HG02759 (cell line): ENCODE data around the gene GRIK3.

Source experiments
- ATAC-seq: cut with Tn5 transposase; IDR thresholded peaks from one replicate; pipeline ENCODE4 v1.9.1; 2021; ENCODE audit warnings: mild to moderate bottlenecking, moderate library complexity; ENCODE audit not compliant: unreplicated experiment

The GRIK3 gene

DNA sequence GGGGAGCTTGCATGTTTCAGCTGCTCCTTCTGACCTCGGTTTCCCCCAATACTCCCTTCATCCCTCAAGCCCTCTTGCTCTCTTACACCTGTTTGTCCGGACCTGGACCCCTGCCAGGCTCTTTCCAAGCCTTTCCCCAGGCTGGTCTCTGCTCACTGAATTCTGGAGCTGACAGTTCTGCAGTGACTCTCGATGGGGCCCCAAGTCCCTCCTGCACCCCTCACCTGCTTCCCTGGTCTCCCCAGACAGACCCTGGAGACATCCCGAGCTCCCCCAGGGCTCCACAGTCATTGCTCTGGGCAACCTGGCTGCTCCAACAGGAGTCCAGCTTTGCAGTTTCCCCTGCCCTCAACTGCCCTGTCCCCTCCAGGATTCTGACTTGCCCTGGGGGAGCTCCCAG is 198.6 kb downstream of the GRIK3 start:
- ATAC-seq, result no peak

DNA sequence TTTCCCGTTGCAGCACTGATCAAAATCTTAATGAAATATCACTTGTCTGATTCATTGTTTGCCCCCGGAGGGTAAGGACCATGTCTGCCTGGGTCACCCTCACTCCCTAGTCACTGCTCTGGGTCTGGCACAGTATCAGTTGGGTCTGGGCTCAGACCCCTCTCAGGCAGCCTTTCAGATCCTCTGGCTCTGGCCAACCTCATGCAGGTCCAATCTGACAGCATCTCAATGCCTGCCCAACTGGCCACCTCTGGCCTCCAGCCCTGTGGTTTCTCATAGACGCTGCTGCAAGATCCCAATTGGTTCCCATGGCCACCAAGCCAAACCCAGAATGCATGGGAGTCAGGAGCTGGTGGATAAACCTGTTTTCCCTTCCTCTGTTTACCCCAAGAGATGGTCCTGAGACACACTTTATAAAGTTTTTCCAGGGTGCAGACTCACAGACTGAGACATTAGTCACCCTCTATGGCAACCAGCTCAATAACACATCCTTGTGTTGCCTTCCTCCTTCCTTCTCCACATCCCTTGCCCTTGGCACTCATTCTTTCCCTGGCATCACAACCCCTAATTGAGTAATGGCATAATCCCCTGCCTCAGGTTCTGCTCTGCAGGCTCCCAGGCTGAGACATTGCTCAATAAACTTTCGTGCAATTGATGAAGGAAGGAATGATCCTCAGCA is 199.2 kb downstream of the GRIK3 start:
- ATAC-seq, result no peak

DNA sequence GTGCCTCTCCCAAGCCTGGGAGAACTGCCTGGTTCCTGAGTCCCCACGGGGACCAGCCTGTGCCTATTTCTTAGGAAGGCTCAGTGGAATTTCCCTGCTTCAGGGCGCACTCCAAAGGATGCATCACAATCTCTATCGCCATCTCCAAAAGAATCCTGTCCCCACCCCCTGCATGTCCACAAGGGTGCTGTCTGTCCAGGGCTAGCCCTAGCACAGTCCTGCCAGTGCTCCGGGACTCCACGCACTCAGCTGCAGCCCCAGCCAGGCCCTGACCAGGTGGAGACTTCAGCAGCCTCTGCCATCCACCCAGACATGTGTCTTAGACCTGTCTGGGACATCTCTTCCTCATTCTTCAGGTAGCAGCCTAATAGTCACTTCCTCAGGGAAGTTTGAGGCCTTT is 199.7 kb downstream of the GRIK3 start:
- no peak for ATAC-seq

DNA sequence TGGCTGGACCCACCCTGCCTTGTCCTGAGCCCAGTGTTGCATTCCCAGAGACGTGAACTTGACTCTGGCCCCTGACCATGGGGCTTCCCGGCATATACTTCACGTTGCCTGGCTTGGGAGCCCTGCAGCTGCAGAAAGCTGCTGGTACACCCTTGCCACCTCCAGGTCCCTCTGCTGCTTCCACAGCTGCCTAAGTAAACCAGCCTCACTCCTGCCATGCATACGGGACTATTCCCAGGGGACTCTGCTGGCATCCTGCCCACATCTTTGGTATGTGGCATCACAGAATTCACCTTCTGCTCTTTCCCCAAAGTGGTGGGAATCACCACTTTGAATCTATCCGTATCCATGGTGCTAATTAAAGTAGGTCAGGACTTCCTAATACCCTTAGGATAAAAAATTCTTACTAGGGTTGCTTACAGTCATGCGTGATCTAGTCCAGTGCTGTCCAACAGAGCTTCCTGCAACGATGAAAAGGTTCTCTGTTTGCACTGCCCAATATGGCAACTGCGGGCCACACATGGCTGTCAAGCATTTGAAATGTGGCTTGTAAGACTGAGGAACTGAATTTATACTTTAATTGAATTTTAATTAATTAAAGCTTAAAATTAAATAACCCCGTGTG is 203.0 kb downstream of the GRIK3 start:
- no peak for ATAC-seq

DNA sequence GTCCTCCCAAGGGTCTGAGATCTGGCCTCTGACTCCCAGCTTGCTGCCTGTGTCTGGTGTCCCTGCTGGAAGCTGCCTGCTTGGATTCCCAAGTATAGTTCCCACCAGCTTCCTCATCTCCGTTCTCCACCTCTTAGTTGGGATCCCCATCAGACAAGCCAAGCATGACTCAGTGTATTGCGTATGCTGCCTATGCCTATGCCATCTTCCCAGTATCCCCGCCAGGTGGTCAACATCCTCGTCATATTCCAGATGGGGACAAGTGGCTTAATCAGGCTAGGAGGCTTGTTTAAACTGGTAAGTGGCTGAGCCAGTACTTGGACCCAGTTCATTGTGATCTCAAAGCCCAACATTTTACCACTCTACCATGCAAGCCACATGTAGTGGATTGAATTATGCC is 204.4 kb downstream of the GRIK3 start:
- ATAC-seq, result no peak

DNA sequence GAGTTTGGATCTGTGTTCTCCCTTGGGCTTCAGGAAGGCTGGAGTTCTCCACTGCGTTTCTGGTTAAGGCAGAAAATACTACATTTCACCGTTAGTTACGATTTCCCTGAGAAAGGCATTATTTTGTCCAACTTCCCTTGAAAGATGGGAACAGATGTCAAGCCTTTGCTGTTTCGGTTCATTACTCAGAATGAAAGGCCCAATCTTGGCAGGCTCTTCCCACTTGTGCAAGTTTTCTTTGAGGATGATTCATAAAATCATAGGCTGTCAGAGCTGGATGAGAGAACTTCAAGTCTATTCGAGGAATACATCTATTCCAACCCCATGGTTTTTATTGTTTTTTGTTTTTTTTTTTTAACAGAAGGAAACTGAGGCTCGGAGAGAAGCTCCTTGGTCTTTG is 205.2 kb downstream of the GRIK3 start:
- ATAC-seq, result no peak

DNA sequence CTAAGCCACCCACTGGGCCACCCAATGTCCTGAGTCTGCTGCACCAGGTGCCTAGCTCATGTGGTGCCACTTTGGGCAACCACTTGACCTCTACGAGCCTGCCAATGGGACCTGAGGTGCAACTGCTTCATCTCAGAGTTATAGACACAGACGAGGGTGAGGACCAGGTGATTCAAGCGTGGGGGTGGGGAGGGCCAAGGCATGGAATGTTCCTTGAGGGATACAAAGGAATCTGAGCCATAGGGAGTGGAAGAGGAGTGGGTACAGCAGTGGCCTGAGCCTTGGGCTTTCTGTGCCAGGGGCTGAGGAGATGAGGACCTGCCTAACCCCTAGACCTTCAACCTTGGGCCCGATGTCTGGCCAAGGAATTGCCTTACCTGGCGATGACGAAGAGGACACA is 209.1 kb downstream of the GRIK3 start:
- no peak for ATAC-seq

DNA sequence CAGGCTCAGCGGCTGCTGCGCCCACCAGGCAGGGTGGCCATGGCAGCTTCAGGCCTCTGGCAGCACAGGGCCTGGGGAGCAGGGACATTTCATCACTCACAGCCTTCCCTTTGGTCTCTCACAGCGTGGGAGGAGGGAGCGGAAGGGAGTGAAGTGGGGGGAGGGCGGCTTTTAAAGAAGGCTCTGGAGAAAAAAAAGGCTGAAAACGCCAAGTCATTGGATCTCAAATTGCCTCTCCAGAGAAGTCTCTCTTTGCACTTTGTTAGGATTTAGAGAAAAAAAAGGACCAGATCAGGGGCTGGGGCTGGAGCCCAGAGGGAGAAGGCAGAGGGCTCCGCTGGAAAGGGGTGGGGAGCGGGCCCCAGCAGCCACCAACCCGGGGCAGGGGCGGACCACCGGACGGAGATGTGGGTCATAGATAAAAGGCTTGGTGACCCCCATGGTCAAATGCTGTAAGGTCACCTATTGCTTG is 209.9 kb downstream of the GRIK3 start:
- ATAC-seq, result no peak

DNA sequence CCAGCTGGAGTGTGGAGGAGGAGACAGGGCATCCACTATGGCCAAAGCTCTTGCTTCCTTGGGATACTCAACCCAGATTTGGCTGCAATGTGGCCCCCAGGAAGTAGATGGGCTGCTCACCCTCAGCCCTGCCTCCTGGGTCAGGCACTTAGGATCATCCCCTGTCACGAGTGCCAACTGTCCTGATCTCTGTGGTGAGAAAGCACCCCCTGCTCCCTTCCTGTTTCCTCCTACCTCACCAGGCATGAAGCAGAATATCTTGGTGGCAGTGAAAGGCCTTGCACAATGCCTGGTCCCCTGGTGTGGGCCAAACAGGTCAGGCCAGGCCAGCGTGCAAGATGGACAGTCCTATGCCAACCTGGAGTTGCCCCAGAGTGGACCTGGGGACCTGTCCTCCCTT is 211.7 kb downstream of the GRIK3 start:
- ATAC-seq, result no peak

DNA sequence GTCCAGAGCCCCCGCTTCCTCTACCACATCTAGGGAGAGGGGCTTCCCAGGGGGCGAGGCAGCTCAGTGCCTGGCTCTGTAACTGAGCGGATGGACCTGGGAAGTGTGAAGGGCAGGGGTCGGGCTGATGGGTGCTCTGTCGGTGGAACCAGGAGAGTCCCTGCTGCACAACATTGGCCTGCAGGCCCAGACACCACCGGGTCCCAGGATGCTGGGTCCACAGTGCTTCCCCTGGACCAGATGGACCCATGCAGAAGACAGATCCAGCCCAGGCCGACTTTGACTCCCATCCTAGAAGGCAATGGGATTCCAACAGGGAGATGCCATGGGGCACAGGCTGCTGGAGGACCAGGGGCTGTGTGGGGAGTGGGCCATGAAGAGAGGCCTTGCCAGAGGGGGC is 212.9 kb downstream of the GRIK3 start:
- no peak for ATAC-seq

DNA sequence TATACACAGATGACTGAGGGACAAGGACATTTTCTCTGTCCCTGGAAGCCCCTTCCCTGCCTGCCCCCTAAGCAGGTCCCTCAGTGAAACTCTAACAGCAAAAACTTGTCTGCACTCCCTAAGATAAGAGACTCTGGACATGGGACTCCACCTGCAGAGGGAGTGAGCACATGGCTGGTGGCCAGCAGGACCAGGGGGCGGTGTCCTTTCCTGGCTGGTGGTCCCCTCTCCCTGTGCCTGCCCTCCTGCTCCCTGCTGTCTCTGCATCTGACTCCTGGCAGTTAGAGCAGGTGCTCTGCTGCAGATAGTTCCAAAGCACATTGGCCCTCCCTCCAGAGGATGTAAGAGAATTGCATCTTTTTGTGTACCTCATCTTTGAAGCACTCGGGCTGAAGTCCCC is 215.5 kb downstream of the GRIK3 start:
- ATAC-seq, result no peak

DNA sequence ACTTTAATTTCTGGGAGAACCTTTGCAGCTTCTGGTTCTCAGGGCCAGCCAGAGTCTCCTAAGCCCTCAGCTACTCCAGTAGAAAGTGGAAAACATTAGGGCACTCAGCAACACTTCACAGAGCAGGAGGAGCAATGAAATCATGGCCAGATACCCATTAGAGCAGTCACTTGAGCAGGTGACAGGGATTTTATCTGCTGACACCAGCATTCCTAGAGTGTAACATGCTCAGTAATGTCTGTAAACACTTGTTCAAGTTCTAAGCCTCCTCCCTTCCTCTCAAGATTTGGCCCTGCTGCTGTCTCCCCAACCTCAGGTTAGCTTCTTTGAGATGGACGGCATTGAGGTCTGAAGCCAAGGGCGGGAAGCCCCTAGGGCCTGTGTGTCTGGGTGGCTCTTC is 218.0 kb downstream of the GRIK3 start:
- ATAC-seq, result no peak

DNA sequence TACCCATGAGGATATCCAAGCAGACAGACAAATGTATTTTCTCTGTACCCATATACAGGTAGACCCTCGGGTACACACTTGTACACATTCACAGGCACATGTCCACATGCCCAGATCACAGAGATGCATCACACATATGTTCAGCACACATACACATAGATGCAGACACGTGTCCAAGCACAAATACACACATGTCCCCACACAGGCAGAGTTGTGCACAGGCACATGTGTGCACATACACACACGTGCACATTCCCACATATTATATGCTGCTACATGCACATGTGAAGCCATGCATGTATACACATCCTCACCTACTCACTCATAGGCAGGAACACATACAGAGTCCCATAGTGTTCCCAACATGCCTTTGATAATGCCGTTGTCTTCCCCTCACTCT is 219.5 kb downstream of the GRIK3 start:
- ATAC-seq, result no peak

DNA sequence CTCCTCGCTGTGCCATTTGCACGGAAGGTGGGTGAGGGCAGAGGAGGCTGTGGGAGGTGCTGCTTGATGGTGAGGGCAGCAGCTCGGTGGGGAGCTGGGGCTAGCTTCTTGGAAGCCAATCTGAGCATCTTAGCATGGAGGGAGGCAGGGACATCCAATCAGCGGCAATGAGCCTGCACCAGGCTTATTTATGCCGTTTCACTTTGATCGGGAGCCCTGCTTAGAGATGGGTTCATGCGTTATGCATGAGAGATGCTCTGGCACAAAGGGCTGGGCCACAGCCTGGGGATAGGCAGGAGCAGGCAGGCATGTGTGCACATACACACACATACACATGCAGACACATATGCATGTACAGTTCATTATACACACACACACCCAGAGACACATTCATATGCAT is 220.2 kb downstream of the GRIK3 start:
- no peak for ATAC-seq

DNA sequence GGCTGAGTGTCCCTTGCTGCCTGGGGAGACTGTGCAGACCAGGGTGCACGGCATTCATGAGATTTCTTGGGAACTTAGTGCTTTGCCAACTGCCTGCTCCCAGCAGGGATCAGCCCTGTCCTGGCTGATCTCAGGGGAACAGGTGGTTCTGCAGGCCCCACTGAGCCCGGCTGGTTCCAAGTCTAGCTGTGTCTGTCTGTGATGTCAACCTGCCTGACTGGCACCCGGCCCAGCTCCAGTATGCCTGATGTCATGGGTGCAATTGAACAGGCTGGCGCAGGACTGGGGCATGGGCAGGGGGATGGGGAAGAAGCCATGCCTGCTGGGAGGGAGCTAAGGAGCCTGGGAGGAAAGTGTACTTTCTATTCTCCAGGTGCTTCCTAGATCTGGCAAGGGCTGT is 227.1 kb downstream of the GRIK3 start:
- no peak for ATAC-seq

DNA sequence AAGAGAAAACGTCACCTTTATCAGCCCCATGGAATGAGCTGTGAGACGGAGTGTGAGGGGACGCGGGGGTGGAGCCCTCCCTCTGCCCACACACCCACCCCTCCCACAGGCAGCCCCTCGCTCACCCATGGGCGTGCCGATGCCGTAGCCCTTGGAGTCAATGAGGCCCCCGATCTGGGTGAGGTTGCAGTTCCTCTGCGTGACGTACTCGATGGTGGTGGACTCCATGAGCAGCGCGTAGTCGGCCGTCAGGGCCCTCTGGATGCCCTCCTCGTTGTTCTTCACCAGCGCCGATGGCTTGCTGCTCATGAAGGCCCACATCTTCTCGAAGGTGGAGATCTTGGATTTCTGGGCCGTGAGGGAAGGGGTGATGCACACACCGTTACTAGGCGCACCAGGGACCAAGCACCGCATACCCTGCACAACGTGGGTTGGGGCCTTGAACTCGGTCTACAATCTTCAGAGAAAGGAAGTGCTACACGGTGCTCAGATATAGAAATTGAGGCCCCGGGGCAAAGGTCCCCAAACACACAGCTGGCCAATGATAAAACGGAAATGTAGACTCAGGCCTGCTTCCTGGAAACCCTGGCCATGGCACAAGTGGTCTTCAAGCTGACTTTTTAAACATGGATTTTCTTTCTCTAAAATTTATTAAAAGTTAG is 228.2 kb downstream of the GRIK3 start:
- no peak for ATAC-seq

DNA sequence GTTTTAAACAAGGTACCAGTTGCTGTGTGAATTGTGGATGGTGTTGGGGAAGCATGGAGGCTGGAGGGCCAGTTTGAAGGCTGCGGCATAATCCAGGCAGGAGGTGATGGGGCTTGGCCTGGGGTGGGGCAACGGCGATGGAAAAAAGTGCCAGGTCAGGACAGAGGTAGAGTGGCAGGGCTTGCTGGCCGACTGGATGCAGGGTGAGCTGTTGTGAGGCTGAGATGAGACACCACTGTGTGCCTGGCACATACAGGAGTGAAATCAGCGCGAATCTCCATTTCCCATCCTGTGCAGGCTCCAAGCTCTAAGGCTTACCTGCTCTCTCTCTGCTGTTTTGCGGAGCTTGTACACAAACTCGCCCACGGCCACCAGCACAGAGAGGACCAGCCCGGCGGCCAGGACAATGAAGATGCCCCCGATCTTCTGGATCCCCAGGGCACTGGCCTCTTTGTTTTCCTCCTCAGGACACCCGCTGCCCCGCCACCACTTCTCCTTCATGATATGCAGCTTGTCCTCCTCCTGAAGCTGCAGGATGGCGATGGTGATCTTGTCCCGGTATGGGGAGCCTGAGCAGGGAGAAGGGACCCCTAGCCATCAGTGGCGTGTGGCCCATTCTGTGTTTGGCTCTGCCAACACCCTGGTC is 229.5 kb downstream of the GRIK3 start:
- no peak for ATAC-seq

DNA sequence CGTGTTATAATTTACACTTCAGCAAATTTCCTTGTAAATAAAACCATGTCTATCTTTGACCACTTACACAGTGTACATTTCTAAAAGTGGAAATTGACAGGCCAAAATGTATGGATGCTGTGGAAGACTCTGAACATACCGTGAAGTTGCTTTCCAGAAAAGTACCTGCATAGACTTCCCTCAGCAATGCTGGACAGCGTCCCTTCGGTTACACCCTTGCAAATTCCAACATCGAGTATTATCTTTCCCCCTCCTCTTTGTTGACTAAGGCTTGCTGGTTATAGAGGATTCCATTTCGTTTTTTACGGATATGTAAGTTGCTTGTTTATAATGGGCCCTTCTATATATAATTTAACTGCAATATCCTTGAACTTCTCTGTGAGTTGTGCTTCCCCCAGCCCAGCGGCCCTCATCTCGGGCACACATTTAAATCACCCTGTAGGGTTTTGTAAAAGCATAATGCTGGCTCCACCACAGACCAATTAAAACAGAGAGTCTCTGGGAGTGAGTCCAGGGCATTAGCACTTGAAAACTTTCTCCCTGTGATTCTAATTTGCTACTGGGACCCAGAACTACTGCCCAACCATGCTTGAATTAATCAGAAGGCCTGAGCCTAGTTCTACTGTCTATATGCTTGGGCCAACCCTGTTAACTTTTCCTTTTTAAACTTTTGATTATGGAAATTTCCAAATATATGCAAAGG is 230.3 kb downstream of the GRIK3 start:
- no peak for ATAC-seq

DNA sequence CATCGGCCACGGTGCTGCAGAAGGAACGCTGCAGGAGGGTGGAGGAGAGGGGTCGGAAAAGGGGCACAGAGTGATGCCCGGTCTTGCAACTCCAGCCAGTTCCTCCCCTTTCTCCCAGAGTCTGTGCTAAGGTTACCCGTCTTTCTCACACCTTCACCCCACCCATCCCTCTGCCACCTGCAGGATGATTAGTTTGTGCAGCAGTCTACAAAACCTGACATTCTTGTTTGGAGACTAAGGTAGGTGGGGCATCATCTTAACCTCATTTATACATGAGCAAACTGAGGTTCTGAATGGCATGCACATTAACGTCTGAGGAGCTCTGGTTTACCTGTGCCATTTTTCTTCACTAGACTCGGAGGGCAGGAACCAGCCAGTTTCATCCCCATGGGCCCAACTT is 232.3 kb downstream of the GRIK3 start:
- ATAC-seq, result no peak

DNA sequence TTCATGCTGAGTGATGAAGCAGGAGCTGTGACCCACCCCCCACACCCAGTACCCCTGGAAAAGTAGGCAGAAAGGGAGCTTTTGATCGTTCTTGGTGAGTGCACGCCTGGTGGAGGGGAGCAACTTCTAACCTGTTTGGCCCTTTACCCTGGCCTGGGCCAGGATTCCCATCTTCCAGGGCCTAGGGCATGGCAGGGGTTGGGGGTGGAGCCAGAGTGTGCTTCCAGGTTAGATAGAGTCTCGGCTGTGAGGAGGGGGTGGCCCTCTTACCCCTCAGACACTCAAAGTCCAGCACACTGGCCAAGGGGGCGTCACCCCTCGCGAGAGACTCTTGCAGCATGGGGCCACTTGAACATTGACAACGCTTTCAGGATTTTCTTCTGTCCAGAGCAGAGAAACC is 236.6 kb downstream of the GRIK3 start:
- no peak for ATAC-seq

DNA sequence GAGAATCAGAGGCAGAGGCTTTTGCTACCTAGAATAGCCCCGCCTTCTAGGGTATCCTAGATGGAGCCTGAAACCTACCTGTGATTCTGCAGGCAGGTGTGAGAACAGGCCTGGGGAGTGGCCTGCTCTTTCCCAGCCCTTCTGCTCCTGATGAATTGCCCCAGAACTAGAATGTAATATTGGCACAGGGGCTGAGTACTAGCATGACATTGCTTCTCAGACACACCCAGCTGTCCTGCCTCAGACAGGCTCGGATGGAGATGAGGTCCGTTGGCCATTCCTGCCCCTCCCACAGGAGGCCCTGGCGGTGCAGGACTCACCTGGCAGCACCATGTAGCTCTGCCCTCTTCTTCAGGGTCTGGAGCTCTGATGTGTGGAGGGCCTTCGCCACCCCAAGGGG is 237.6 kb downstream of the GRIK3 start:
- ATAC-seq, result no peak
